ENCODE results near the gene DOCK4.
A peak's percentile ranks its signal among the peaks of the same experiment; 100 is the strongest.

Gene DOCK4

GRCh38 chr7:111755383-111755782, 450.8 kb downstream of the DOCK4 start:
- no peak for DNase-seq
- no peak overlapping the region for H3K4me3 Mint-ChIP-seq
- peaks cover 25% of the 10 kb centered on the region for H3K4me1 Mint-ChIP-seq
- no peaks in the 10 kb centered on the region for H3K27me3 Mint-ChIP-seq (ENCODE audit: low read depth, poor library complexity)
- no peaks in the 10 kb centered on the region for H3K9me3 Mint-ChIP-seq
- H3K27ac Mint-ChIP-seq, result no peak overlapping the region
- TF ChIP-seq CTCF (IDR thresholded peaks at IDR 0.05), result no peak
- H3K36me3 Mint-ChIP-seq (ENCODE audit: low read depth), result peaks cover 45% of the 10 kb centered on the region

DNA sequence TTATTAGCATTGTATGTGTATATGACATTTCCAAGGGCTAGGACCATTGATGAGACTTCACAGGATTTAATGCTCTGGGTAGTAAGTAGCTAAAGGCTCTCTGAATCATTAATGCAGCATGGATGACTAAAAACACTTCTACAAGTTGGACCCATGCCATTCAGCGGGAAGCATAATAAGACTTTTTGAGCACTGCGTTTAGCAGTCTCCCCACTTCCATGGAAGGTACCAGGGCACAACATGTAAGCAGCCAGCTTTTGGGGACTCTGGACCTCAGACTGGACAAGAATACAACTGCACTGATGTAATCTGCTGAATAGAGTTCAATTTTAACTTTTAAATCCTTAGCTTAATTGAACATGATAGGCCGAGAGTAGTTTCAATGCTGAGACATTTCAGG, 452.2 kb downstream of the DOCK4 start:
- Mint-ChIP-seq H3K27ac (peak overlapping the region; percentile 74), H3K4me3 (no peak overlapping the region), H3K4me1 (peaks cover 25% of the 10 kb centered on the region)

GRCh38 chr7:111752022-111752582, 454.1 kb downstream of the DOCK4 start:
- Mint-ChIP-seq H3K27me3 (ENCODE audit: low read depth, poor library complexity) (no peaks in the 10 kb centered on the region), H3K4me3 (no peak overlapping the region), H3K4me1 (peaks cover 8% of the 10 kb centered on the region), H3K9me3 (no peaks in the 10 kb centered on the region), H3K36me3 (ENCODE audit: low read depth) (peaks cover 40% of the 10 kb centered on the region), H3K27ac (no peak overlapping the region)
- peak; percentile 73 for DNase-seq
- peak; percentile 83 for TF ChIP-seq CTCF (IDR thresholded peaks at IDR 0.05)

More for the DNA sequence above, 452.2 kb downstream of the DOCK4 start:
- no peak for DNase-seq
- TF ChIP-seq CTCF (IDR thresholded peaks at IDR 0.05), result no peak
- Mint-ChIP-seq H3K27me3 (ENCODE audit: low read depth, poor library complexity) (no peaks in the 10 kb centered on the region), H3K36me3 (ENCODE audit: low read depth) (peaks cover 44% of the 10 kb centered on the region), H3K9me3 (no peaks in the 10 kb centered on the region)

DNA sequence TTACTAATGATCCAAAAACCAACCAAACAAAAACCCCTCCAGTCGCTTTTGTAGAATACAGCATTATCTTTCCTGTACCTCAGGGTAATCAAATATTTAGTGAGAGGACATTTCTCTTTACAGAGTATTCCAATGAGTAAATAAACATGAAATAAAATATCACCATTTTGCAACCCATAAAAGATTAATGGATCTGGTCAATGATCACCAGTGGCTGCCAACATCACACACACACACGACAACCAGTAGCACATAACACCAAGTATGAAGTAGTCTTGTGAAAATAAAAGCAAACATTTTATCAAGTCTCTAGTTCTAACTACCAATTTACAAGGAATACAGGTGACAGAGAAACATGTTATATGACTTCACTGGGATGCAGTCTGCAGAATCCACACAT, 455.3 kb downstream of the DOCK4 start:
- no peak for DNase-seq
- H3K36me3 Mint-ChIP-seq (ENCODE audit: low read depth), result peaks cover 40% of the 10 kb centered on the region
- no peak for TF ChIP-seq CTCF (IDR thresholded peaks at IDR 0.05)
- H3K4me3 Mint-ChIP-seq, result no peak overlapping the region
- H3K9me3 Mint-ChIP-seq, result no peaks in the 10 kb centered on the region
- no peaks in the 10 kb centered on the region for H3K27me3 Mint-ChIP-seq (ENCODE audit: low read depth, poor library complexity)
- H3K27ac Mint-ChIP-seq, result no peak overlapping the region
- no peaks in the 10 kb centered on the region for H3K4me1 Mint-ChIP-seq

DNA sequence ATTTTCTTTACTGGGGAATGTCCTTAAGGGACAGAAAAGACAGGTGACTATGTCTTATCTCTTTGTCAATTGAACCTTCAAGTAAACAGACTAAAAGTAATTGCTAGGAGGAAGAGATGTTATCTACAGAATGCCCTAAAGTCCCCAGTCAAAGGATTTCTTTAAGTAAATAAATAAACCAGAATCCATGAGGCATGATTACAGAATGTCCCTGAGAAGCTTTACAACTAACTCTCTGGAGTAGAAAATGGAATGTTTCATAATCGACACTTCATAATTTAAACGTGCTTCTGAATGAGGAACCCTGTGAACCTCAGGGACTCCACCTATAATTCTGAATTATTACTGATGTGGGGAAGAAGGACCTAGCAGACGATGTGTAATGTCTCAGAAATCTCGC, 456.0 kb downstream of the DOCK4 start:
- no peaks in the 10 kb centered on the region for H3K4me1 Mint-ChIP-seq
- H3K4me3 Mint-ChIP-seq, result no peak overlapping the region
- H3K36me3 Mint-ChIP-seq (ENCODE audit: low read depth), result peaks cover 35% of the 10 kb centered on the region
- TF ChIP-seq CTCF (IDR thresholded peaks at IDR 0.05), result no peak
- H3K27me3 Mint-ChIP-seq (ENCODE audit: low read depth, poor library complexity), result no peaks in the 10 kb centered on the region
- no peak for DNase-seq
- no peaks in the 10 kb centered on the region for H3K9me3 Mint-ChIP-seq
- no peak overlapping the region for H3K27ac Mint-ChIP-seq

DNA sequence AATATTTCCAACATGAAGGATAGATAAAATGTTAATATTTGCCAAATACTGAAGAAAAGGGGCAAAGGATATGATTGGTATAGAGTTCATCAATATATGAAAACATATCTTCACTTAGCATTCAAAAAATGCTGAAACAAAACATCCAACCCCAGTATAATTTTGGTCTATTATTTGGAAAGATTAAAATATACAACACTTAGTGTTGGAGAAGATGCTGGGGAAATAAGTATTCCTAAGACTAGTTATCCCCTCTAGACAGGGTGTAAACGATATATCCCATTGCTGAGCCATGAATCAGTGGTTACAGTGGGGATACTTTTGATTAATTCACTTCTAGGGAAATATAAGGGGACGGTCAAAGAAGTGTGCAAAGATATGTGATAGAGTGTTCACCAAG, 456.6 kb downstream of the DOCK4 start:
- H3K27me3 Mint-ChIP-seq (ENCODE audit: low read depth, poor library complexity), result no peaks in the 10 kb centered on the region
- H3K27ac Mint-ChIP-seq, result no peak overlapping the region
- no peaks in the 10 kb centered on the region for H3K4me1 Mint-ChIP-seq
- H3K4me3 Mint-ChIP-seq, result no peak overlapping the region
- TF ChIP-seq CTCF (IDR thresholded peaks at IDR 0.05), result no peak
- H3K9me3 Mint-ChIP-seq, result no peaks in the 10 kb centered on the region
- DNase-seq, result no peak
- H3K36me3 Mint-ChIP-seq (ENCODE audit: low read depth), result peaks cover 40% of the 10 kb centered on the region
